ENCODE measurements around the gene ATXN10.

The ATXN10 gene

DNA sequence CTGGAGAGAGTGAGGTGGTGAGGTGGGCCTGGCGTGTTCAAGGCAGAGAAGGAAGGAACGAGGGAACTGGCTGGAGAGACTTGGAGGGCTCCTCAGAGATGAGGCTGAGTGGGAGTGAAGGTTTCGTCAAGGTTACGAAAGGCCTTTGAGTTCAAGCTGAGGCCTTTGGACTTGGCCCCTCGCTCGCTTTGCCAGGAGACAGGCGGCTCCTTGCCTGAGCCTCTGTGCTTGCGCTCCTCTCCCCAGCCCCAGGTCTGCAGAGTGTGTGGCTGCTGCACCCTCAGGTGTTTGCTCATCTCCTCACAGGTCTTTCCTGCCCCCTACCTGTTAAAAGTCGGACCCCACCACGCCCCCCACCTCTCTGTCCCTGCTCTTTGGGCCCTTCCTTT is 91.6 kb downstream of the ATXN10 start:
- no peak for DNase-seq

GRCh38 chr22:45768490-45768889 is 96.9 kb downstream of the ATXN10 start:
- no peak for DNase-seq

GRCh38 chr22:45769569-45770210 is 98.1 kb downstream of the ATXN10 start:
- DNase-seq = no peak

- DNase-seq = no peak
These were observed 98.9 kb downstream of the ATXN10 start for GRCh38 chr22:45770506-45770905.

DNA sequence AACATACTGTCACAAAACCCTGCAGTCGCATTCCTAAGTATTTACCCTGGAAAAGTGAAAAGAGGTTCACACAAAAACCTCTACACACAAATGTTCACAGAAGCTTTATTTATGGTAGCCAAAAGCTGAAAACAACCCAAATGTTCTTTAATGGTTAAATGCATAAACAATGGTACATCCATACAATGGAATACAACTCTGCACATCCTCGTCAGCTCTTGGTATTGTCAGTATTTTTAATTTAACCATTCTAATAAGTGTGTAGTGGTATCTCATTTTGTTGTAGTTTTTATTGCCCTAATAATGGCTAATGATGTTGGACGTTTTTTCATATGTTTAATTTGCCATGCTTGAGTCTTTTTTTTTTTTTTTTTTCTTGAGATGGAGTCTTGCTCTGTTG is 99.4 kb downstream of the ATXN10 start:
- no peak for DNase-seq

DNA sequence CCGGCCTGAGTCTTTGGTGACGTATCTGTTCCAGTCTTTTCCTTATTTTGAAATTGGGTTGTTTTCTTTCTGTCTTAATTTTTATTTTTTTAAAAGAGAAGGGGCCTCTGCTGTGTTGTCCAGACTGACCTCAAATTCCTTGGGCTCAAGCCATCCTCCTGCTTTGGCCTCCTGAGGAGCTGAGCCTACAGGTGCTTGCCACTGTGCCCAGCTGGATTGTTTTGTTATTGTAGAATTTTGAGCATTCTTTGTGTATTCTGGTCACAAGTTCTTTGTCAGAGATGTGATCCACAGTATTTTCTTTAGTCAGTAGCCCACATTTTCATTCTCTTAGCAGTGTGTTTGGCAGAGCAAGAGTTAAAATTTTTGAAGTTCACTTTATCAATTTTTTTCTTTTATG is 100.1 kb downstream of the ATXN10 start:
- DNase-seq = no peak

- no peak for DNase-seq
These were observed 101.1 kb downstream of the ATXN10 start for GRCh38 chr22:45772743-45773142.

DNA sequence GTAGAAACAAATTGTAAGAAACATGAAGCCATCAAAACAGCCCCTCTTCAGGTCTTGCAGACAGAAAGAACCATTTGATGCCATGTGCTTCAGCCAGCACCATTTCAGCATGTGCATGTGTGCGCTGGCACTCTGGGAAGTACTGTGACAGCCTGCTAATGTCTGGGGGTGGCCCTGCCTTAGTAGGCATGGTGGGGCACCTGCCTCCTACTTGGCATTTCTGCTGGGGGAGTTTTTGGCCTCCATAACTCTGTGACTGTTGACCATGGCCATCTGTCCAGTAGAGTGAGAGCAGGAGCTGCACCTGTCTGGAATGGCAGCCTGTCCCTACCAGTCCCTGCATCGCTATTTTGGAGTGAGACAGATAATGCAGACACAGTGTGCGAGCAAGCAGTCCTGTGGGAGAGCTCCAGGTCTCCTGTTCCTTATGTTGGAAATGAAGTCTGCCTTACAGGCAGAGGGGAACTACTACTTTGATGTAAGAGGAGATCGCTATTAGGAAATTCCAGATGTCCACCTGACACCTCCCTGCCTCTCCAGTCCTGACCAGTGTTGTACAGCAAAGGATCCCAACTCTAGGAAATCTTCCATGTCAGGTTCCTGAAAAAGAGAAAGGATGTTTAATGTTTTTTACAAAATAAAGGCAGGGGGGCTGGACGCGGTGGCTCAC is 102.5 kb downstream of the ATXN10 start:
- no peak for DNase-seq

DNA sequence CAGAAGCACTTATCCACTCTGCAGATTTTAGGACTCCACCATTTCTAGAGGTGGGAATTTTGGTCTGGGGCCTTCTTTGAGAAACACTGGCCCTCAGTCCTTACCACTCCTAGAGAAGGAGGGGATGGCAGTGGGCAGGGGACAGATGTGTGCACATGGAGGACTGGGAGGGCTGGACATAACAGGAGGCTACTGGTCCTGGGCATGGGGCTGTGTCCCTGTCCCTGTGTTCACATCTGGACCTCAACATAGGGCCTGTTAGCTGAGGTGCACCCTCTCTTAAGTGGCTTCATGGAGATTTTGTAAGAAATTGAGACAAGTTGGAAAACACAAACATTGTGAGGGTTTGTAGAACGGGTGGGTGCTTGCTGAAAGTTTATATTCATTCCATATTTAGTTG is 103.4 kb downstream of the ATXN10 start:
- no peak for DNase-seq

GRCh38 chr22:45775569-45776312 is 104.1 kb downstream of the ATXN10 start:
- DNase-seq = no peak

DNA sequence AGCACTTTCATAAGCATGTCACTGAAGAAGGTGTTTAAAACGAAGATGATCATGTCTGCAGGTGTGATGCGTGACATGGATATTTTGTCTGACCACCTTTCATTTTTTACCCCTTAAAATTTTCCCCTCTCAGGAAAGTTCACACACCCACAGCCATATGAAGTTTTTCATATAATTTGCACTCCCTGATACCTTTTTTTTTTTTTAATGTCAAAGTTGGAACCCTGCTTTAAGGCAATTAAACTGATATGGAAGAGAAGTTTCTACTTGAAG is 104.6 kb downstream of the ATXN10 start:
- DNase-seq = no peak

DNA sequence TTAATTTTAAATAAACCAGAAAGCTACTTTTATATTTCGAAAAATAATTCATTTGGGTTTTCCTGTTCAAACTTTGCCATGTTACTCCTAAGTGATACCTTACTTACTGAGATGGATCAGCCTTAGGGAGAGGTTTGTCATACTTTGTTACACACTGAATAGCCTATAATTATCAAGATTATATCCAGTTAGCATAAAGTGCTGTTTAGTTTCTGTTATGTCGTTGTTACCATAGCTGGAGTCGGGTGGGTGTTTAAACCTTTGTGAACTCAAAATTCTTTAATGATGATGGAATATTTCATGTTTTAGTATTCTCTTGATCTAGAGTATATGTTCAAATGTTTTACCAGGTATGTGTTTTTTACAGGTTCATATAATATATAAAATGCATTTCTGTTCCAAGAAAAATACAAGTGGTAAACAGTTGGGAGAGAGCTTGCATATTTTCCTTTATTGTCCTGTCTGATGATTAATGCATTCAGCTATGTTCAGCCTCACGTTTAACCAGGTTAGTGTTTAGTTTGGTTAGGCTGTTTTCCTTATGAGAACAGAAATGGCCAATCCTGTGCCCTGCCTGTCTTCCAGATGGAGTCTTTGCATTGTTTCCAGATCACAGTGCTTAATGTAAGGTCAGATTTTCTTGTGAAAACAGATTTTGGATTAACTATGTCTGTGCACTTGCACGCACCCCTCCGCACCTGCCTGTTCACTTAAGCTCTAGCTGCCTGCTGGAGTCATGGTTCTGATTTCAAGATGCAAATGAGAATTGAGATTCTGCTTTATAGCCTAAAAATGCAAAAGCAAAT is 105.6 kb downstream of the ATXN10 start:
- no peak for DNase-seq

- no peak for DNase-seq
These were observed 106.3 kb downstream of the ATXN10 start for GRCh38 chr22:45777852-45778375.

- DNase-seq = no peak
These were observed 109.8 kb downstream of the ATXN10 start for GRCh38 chr22:45781459-45781858.

GRCh38 chr22:45781966-45782365 is 110.3 kb downstream of the ATXN10 start:
- DNase-seq = no peak

- DNase-seq = no peak
These were observed 111.4 kb downstream of the ATXN10 start for GRCh38 chr22:45783021-45783420.

DNA sequence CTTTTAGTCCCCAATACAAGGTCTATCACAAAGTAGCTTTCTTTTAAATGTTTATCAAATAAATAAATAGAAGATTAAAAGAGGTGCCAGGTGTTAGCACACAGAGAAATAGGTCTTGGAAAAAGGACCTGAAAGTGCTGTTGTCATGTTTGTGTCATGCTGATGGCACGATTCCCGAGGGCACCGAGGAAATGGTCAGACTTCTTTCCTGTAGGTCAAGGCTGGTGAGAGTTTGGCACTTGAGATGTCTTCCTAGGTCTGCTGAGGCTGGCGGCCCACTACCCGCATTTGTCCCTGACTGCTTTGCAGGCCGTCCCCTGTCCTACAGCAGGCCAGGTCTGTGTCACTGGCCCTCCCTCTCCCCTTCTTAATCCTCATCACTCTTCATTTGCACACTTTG is 112.1 kb downstream of the ATXN10 start:
- DNase-seq = no peak

DNA sequence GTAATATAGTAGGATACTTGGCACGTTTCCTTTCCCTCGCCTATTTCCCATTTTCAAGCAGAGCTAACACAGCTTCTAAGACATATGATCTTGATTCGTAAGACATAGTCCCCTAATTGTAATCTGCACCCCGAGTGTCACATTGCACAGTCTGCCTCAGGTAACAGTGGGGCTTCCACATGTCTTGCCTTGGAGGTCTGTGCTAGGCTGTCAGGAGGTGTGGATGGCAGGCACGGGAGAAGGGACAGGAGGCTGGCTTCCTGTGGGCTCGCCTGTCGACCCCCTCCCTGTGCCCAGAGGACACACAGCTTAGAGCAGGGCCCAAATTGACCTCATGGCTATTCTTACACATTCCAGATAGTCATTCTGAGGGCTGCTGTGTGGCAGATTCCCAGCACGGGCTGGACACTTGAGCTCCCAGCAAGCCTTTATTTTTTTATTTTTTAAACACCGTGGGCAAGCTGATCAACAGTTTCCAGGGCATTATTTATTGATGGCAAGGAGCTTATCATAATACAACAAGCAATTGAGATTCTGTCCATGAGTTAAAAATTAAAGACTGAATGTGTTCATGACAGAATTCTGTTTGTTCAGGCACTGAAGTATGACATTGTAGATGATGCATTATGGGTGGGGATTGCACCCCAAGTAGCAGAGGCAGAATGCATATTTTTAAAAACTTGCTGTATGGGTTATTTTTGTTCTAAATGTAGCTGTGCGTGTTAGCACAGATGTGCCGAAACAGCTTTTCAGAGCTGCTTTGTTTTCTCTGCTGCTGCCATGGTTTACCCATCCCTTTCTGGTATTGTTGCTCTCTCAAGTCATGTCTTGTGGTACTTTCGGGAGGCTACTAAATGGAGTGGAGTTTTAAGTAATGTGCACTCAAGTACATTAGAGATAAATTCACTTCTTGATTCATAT is 113.0 kb downstream of the ATXN10 start:
- DNase-seq = no peak

DNA sequence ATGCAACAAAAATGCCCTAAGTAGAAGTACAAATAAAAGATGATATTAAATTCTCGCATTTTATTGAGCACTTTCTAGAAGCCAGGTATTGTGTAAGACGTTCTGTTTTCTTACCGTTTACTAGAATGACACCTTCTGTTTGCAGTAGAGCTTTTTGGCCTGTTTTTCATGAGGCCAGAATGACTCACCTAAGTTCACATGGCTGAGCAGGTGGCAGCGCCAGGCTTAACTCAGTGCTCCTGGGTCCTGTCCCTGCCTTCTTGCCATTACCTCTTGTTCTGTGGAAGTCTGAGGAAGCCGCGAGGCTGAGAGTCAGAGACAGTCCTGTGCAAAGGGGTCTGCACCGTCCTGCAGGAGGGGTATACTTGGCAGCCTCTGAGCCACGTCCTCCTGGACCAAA is 113.8 kb downstream of the ATXN10 start:
- DNase-seq = no peak

- DNase-seq = no peak
These were observed 115.1 kb downstream of the ATXN10 start for GRCh38 chr22:45786726-45787125.

GRCh38 chr22:45787759-45788158 is 116.1 kb downstream of the ATXN10 start:
- no peak for DNase-seq

DNA sequence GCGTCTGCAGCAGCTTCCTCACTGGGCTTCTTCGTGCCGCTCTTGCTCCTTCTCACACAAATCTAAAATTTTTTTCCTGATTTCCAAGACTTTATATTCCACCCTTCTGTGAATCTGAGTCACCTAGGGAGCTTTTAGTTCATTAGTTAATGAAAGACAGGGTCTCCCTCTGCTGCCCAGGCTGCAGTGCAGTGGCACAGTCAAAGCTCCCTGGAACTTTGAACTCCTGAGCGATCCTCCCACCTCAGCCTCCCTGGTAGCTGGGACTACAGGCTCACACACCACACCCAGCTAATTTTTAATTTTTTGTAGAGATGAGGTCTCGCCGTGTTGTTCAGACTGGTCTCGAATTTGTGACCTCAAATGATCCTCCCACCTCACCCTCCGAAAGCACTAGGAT is 116.9 kb downstream of the ATXN10 start:
- DNase-seq = no peak

Measured in stimulated activated naive CD4-positive, alpha-beta T cell (primary cell).